ENCODE data around the gene MYO18A. TPM values are rescaled to one million over a fixed set of nuclear protein-coding genes. Genes with fewer than 3 reads are reported as not detected.
A peak's percentile ranks its signal among the peaks of the same experiment; 100 is the strongest.

The MYO18A gene
- total RNA-seq, 1 experiment from 2014 or later, result 24.0 TPM

DNA sequence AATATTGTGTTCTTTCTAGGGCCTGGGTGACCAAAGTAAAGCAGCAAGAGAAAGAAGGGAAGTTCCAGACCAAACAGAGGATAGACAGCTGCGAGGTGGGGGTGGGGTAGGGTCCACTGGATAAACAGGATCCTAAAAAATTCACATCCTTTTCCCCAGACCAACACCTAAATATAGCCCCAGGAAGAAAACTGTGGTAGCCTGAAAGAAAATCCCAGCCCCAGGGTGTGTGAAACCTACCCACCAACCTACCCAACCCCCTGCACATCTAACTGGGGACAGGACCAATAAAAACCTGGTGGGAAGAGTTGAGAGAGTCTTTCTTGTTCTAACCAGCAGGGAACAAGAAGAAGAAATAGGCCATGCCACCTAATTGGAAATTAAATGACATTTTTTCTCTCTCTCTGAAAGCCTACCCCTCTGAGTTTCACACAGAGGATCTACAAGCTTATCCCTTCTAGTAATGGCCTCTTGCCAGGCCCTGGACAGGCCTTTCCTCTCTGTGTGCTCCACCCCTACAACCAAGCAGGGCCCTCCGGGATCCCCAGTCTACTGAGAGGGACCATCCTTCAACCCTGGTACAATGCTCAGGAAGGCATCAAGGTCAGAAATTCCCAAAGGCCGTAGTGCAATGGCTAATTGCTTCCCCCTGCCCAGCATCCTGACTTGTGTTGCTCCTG is 12.0 kb downstream of the MYO18A start:
- POLR2A ChIA-PET, result interaction anchor here (2.7 kb wide), 1 partner anchor 8 kb away, joined by 13 read pairs; no protein-coding TSS in a partner anchor
- peaks cover 6% of the 10 kb centered on the region for H3K4me1 Mint-ChIP-seq (ENCODE audit: insufficient read depth, unreplicated experiment)

DNA sequence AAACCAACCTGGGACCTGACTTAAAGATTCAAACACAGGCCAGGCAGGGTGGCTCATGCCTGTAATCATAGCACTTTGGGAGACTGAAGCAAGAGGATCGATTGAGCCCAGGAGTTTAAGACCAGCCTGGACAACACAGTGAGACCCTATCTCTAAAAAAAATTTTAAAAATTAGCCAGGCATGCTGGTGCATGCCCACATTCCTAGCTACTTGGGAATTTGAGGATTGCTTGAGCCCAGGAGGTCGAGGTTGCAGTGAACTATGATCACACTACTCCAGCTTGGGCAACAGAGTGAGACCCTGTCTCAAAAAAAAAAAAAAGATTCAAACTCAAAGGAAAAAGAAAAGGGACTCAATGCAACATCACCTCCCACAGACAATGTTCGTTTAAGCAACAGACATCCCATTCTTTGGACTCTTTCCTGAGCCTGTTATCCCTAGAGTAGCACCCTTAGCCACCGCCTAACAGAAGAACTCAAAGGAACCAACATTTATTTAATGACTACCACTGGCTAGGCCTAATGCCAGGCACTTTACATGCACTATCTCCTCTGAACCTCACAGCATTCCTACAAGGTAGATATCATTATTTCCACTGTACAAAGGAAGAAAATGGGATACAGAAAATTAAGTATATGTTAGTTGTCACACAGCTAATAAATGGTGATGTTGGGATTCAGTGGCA is 12.7 kb downstream of the MYO18A start:
- Mint-ChIP-seq H3K4me1 (ENCODE audit: insufficient read depth, unreplicated experiment) (peaks cover 6% of the 10 kb centered on the region), H3K27ac (ENCODE audit: low read depth, unreplicated experiment) (no peak overlapping the region), H3K36me3 (ENCODE audit: insufficient read depth, unreplicated experiment) (peaks cover 20% of the 10 kb centered on the region), H3K4me3 (ENCODE audit: unreplicated experiment) (no peak overlapping the region), H3K9me3 (ENCODE audit: unreplicated experiment) (no peaks in the 10 kb centered on the region), H3K27me3 (ENCODE audit: insufficient read depth, unreplicated experiment) (no peaks in the 10 kb centered on the region)
- ChIA-PET POLR2A (interaction anchor here (2.7 kb wide), 1 partner anchor 8 kb away, joined by 13 read pairs; no protein-coding TSS in a partner anchor), CTCF (interaction anchor here (0.5 to 1.8 kb wide), 5 partner anchors 11 to 143 kb away, joined by 3 to 4 read pairs (median 3); no protein-coding TSS in a partner anchor)
- intact Hi-C loops (cut with micrococcal nuclease), result no loop called here
- DNase-seq (ENCODE audit: unreplicated experiment), result no peak
- no TSS peak for BruUV-seq (replicated peaks)
- TF ChIP-seq, protein P1, sequence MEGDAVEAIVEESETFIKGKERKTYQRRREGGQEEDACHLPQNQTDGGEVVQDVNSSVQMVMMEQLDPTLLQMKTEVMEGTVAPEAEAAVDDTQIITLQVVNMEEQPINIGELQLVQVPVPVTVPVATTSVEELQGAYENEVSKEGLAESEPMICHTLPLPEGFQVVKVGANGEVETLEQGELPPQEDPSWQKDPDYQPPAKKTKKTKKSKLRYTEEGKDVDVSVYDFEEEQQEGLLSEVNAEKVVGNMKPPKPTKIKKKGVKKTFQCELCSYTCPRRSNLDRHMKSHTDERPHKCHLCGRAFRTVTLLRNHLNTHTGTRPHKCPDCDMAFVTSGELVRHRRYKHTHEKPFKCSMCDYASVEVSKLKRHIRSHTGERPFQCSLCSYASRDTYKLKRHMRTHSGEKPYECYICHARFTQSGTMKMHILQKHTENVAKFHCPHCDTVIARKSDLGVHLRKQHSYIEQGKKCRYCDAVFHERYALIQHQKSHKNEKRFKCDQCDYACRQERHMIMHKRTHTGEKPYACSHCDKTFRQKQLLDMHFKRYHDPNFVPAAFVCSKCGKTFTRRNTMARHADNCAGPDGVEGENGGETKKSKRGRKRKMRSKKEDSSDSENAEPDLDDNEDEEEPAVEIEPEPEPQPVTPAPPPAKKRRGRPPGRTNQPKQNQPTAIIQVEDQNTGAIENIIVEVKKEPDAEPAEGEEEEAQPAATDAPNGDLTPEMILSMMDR (IDR thresholded peaks at IDR 0.05; ENCODE audit: unreplicated experiment), result no peak

More for the DNA sequence above, 12.0 kb downstream of the MYO18A start:
- Mint-ChIP-seq H3K4me3 (ENCODE audit: unreplicated experiment) (no peak overlapping the region), H3K27ac (ENCODE audit: low read depth, unreplicated experiment) (no peak overlapping the region), H3K36me3 (ENCODE audit: insufficient read depth, unreplicated experiment) (peaks cover 20% of the 10 kb centered on the region), H3K9me3 (ENCODE audit: unreplicated experiment) (no peaks in the 10 kb centered on the region), H3K27me3 (ENCODE audit: insufficient read depth, unreplicated experiment) (no peaks in the 10 kb centered on the region)
- BruUV-seq (replicated peaks), result no TSS peak
- no peak for DNase-seq (ENCODE audit: unreplicated experiment)
- intact Hi-C loops (cut with micrococcal nuclease), result no loop called here
- CTCF ChIA-PET, result interaction anchor here (0.6 to 1.8 kb wide), 3 partner anchors 17 to 128 kb away, joined by 3 to 4 read pairs (median 3); no protein-coding TSS in a partner anchor
- TF ChIP-seq, protein P1 (IDR thresholded peaks at IDR 0.05; ENCODE audit: unreplicated experiment), result no peak

DNA sequence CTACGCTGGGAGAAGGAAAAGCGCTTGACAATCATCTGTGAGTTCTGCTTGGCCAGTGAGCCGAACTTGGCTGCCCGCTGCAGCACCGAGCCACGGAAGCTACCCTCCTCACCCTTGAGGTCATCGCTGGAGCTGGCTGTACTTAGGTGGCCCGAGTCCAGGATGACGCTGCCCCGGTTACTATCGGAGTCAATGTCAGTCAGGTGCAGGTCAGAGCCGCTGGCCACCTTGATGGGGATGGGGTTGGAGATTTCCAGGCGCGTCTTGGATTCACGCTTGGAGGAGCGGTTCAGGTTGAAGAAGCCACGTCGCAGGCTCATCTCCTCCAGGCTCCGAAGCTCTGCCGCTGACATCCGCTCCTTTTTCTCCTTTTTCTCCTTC is 13.7 kb downstream of the MYO18A start:
- H3K9me3 Mint-ChIP-seq (ENCODE audit: unreplicated experiment), result no peaks in the 10 kb centered on the region
- intact Hi-C loops (cut with micrococcal nuclease), result no loop called here
- TSS peak; percentile 40 for BruUV-seq (replicated peaks)

More for the DNA sequence above, 13.7 kb downstream of the MYO18A start:
- no peak overlapping the region for H3K4me3 Mint-ChIP-seq (ENCODE audit: unreplicated experiment)
- TF ChIP-seq, protein P1 (IDR thresholded peaks at IDR 0.05; ENCODE audit: unreplicated experiment), result no peak
- peaks cover 6% of the 10 kb centered on the region for H3K4me1 Mint-ChIP-seq (ENCODE audit: insufficient read depth, unreplicated experiment)
- POLR2A ChIA-PET, result interaction anchor here (2.7 kb wide), 1 partner anchor 9 kb away, joined by 13 read pairs; no protein-coding TSS in a partner anchor
- no peak for DNase-seq (ENCODE audit: unreplicated experiment)
- H3K36me3 Mint-ChIP-seq (ENCODE audit: insufficient read depth, unreplicated experiment), result peaks cover 20% of the 10 kb centered on the region
- H3K27ac Mint-ChIP-seq (ENCODE audit: low read depth, unreplicated experiment), result no peak overlapping the region
- no peaks in the 10 kb centered on the region for H3K27me3 Mint-ChIP-seq (ENCODE audit: insufficient read depth, unreplicated experiment)
- CTCF ChIA-PET, result interaction anchor here (1.0 to 1.8 kb wide), 3 partner anchors 16 to 125 kb away, joined by 3 to 4 read pairs (median 3); no protein-coding TSS in a partner anchor

Measured in MCF 10A (cell line).